Left renal cortex interstitium (tissue), 4 donors: Measurements from ENCODE around the gene DNASE1L3. TPM values are rescaled to one million over a fixed set of nuclear protein-coding genes. Genes with fewer than 3 reads are reported as not detected.
A peak's percentile ranks its signal among the peaks of the same experiment; 100 is the strongest.
"Not testable (repeated sequence)": the region's sequence is repeated elsewhere in the genome, so short reads cannot be mapped to it uniquely, and the experiment has no call there.

Source experiments
- DNase-seq, 4 donors: peaks; one replicate each; pipeline ENCODE4 v3.0.0-alpha.2; 2013; ENCODE audit warnings: low read depth in 4 of 4, low spot score in 2 of 4, missing footprints in 1 of 4
- polyA plus RNA-seq, 4 donors: library from polyadenylated mRNA; unstranded; fragments of 120-200 nt; gene quantifications; one replicate each; pipeline ENCODE4 v1.2.1, GENCODE V29; 2013; ENCODE audit not compliant: insufficient read length in 4 of 4

The DNASE1L3 gene, protein sequence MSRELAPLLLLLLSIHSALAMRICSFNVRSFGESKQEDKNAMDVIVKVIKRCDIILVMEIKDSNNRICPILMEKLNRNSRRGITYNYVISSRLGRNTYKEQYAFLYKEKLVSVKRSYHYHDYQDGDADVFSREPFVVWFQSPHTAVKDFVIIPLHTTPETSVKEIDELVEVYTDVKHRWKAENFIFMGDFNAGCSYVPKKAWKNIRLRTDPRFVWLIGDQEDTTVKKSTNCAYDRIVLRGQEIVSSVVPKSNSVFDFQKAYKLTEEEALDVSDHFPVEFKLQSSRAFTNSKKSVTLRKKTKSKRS
- 10 to 100 TPM in 2 of 4 donors, 1 to 10 TPM in 2; 2.5 to 19.7 (median 10.1) TPM for polyA plus RNA-seq

DNA sequence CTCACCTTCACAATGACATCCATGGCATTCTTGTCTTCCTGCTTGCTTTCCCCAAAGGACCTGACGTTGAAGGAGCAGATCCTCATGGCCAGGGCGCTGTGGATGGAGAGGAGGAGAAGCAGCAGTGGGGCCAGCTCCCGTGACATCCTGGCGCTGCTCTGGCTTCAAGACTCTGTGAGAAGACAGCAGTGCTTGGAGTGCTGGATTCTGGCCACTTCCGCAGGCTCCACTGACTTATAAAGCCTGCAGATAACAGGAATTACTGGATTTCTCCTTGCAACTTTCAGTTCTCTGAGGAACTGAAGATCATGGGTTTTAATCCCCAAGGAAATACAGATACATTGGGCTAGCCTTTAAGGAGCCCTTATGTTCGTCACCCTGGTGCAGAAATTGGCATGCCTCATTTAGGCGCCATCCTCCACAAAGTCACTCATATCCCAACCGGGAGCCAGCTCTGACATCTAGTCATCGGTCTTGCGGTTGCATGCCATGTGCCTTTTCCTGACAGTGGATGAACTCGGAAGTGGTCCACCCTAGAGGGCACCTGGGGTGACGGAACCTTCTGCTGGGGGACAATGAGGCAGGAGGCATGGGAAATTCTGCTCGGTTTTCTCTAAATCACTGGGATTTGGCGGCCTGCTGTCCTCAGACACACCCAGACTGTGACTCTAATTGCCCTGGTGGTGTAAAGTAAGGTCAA, at the start of gene DNASE1L3:
TSS of gene DNASE1L3 (minus strand) at position 212 of the 700 bp plus-strand sequence. CDS start at position 146, 66 bp downstream.
- no peak for DNase-seq

DNA sequence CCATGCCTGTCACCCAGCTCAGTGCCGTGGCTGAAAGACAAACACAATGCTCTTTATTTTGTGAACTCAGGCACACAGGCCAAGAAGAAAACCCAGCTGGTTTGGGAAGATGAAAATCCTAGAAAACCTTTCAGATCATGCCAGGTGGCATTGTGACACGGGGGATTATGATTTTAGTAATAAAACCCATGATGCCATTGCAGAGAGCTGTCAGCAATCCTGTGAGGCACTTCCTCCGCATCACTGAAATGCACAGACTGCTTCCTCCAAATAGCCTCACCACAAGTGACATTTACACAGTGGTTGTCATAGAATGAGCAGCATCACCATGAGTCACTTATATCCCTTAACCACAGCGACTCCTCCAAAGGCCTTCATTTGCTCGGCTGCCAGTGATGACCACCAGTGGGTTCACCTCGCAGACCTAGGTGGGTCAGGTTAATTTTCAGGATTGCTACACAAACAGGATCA, 49.5 kb upstream of the DNASE1L3 start:
- no peak for DNase-seq

DNA sequence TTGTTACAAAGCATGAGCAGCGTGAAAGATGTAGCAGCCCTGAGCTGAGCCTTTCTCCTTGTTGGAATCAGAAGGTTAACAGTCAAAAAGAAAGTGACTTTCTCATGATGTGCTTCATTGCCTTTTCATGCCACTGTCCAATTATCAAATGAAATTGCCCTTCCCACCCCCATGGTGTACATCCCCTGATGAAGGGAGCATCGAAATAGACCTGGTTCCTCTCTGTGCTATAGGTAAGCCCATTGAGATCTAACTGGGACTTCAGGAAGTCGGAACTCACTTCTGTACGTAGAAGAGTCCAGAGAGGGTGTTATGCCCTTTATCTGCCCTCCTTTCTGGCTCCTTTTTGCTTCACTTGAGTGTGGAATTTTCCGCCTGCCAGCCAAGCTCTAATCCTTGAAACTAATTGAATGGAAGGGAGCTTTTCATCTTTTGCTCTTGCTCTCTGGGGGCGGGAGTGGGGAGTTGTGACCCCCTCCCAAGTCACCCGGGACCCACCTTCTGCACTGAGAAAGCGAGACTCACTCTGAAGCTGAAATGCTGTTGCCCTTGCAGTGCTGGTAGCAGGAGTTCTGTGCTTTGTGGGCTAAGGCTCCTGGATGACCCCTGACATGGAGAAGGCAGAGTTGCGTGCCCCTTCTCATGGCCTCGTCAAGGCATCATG, 47.8 kb upstream of the DNASE1L3 start:
- DNase-seq, result no peak

DNA sequence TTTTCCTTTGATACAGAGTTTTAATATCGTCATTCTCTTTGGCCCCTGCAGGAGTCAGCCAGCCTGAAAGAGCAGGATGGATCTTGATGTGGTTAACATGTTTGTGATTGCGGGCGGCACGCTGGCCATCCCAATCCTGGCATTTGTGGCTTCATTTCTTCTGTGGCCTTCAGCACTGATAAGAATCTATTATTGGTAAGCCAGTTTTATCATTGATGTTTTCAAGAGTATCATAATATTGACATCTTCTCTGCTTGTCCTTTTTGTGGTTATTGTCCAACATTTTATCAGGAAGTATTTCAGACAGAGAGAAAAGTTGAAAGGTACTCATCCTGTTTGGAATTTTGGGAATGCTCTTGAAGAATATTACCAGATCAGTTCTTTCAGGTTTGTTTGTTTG, 45.7 kb upstream of the DNASE1L3 start:
- no peak for DNase-seq

DNA sequence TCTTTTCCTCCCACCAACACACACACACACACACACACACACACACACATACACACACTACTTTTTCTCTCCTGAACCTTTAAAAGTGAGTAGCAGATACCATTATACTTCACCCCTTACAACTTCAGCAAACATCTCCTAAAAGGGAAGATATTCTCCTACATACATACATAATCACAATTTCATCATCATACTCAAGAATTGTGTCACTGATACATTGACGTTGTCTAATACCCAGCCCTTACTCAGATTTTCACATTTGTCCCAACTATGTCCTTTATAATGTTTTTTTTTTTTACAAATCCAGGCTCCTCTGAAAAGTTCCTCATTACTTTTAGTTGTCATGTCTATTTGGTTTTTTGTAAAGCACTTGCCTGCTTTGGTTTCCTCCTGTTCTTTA, 45.3 kb upstream of the DNASE1L3 start:
- no peak for DNase-seq

DNA sequence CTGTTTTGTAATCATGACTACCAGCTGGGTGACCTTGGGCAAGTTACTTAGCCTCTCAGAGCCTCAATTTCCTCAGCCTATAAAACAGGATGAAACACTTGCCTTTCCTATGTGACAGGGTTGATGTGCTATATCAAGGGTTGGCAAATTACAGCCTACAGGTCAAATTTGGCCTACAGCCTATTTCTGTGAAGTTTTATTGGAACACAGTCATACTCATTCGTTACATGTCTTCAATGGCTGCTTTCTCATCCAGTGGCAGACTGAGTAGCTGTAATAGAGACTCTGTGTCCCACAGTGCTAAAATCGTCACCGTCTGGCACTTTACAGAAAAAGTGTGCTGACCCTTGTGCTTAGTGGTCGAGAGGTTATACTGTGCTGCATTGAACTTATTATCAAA, 43.4 kb upstream of the DNASE1L3 start:
- DNase-seq, result no peak

DNA sequence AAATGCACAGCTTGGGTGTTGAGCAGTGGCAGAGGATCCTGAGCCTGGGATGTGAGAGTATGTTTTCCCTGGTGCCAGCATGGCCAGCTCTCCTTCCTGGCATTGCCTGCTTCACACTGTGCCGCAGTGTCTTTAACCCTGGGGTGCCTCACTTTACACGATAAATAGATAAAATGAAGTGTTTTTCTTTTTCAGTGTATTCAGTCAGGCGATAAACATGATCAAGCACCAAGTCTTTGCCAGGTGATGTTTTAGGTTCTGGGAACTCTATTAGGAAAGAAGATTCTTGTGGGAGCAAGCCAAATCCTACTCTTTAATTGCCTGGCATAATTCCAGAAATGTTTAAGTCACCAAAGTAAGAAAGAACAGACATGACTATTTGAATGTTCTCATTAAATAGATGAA, 40.9 kb upstream of the DNASE1L3 start:
- DNase-seq, result no peak

DNA sequence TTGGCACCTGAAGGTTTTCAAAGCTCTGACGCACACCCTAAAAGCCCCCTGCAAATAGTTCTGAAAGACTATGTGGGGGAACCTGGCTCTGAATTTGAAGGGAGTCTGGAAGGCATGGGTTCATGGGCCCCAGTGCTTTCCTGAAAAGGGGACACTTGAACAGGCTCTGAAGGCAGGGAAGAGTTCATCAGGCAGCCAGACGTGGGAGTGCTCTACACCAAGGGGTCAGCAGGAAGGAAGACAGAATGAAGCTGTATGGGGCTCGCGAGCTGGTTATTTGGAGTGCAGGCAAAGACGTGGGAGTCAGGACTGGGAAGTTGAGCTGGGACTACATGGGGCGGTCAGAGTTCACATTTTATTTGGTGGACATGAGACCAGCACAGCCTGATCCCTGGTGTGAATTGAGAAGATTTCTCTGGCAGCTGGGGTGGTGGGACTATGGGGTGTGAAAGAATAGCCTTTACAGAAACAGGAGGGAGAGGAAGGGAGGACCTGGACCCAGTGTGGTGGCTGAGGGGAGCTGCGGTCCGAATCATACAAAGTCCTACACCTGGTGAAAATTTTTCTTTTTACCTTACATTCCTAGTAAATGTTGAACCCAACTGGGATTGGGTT, 39.4 kb upstream of the DNASE1L3 start:
- no peak for DNase-seq

DNA sequence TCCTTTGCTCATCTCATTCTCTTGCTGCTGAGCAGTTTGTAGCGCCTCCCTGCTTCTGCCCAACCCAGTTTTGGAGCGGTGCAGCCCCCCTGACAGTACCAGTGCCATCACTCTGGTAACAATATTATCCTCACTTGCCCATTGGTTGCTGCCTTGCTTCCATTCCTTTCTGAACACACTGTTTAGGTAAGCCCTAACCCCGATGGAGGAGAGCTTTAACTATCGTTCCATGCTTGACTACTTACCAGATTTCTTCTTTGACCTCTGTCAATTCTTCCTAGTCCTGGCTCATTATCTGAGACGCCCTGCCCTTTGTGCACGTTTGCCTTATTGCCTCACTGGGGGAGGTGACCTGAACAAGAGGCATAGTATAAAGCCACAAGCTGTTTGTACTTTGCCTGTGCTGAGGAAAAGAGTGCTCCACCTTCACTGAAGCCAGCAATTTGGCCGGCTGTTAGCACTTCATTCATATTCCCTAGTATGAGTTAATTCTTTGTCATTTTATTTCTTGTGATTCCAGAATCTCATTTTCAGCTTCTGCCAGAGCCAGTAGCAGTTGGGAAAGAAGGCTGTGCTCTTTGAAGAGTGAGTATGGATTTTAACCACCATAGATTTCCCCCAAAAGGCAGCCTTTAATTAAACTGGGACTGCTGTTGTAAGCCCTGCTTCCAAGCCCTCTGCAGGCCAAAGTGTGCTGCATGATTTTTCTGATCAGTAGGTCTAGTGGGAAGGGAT, 38.8 kb upstream of the DNASE1L3 start:
- DNase-seq, result no peak

DNA sequence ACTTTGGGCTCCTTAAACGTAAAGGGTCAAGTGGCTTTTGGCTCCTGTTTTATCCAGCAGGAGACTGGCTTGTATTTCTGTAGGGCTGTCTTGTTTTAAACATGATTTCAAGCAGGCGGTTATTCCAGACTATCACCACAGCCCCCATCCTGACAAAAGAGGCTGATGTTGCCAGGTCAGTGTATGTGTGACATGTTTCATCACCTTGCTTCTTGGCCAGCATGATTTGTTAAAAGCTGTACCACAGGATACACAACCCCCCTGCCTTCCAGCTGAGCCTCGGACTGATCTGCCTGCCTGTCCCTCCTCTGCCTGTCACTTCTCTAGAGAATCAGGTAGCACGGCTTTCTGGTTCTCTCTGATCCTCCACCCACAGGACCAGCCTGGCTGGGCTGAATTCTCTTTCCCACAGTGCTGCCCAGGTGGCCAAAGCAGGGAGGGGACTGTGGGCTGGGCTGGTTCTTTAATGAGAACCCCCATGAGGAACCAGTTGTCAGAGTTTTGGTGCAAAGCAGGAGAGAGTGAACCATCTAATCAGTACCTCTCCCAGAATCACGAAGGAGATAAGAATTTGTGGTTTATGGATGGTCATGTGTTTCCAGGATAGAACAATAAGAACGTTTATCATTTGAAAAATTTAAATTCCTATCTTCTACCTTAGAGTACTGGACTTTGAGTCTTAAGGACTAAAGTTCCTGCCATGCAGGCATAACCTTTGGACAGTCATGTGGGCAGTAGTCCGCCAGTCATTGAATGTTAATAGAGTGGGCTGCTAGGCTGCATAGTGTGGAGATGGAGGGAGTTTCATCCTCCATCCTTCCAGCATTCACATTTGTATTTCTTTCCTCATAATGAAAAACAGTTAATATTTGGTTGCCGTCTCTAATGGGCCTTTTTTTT, 35.6 kb upstream of the DNASE1L3 start:
- DNase-seq, result no peak

DNA sequence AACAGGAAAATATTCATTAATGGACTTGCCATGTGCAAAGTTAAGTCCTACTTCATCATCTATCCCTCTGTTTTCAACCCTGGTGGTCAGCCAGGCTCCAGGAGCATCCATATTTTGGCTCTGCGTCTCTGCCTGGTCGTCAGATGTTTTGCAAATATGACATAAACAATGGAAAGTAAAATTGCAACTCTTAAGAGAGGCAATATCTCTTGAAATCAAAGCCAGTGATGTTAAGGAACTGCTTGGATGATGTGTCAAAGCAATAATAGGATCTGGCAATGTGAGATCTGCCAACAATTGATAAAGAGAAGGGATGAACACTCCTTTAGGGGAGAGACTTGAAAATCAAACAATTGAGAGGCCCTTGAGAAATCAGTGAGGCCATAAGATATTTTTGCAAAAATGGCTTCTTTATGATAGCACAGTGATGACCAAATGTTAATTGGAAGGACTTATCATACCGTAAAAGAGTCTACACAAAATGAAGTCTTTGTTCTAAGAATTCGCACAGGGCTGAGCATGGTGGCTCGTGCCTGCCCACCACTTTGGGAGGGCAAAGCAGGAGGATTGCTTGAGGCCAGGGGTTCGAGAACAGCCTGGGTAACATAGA, 33.3 kb upstream of the DNASE1L3 start:
- no peak for DNase-seq

DNA sequence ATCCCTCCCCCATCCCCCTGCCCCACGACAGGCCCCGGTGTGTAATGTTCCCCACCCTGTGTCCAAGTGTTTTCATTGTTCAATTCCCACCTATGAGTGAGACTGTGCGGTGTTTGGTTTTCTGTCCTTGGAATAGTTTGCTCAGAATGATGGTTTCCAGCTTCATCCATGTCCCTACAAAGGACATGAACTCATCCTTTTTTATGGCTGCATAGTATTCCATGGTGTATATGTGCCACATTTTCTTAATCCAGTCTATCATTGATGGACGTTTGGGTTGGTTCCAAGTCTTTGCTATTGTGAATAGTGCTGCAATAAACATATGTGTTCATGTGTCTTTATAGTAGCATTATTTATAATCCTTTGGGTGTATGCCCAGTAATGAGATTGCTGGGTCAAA, 32.1 kb upstream of the DNASE1L3 start:
- not testable (repeated sequence) for DNase-seq

DNA sequence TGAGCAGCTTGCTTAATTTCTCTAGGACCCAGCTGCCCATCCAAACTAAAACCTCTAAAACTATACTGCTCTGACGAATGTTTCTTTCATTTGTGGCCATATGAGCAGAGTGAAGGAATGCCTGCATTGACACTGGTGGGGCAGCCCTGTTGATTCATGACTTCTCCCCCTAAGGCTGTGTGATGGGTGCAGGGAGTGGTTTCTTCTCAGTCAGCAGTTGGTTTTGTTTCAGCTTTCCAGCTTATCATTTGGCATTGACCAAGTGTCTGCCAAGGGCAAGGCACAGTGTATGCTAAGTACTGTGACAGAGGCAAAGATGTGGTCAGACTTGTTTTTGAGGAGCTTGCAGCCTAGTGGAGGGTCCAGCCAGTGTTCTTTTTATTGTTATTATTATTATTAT, 31.6 kb upstream of the DNASE1L3 start:
- no peak for DNase-seq

DNA sequence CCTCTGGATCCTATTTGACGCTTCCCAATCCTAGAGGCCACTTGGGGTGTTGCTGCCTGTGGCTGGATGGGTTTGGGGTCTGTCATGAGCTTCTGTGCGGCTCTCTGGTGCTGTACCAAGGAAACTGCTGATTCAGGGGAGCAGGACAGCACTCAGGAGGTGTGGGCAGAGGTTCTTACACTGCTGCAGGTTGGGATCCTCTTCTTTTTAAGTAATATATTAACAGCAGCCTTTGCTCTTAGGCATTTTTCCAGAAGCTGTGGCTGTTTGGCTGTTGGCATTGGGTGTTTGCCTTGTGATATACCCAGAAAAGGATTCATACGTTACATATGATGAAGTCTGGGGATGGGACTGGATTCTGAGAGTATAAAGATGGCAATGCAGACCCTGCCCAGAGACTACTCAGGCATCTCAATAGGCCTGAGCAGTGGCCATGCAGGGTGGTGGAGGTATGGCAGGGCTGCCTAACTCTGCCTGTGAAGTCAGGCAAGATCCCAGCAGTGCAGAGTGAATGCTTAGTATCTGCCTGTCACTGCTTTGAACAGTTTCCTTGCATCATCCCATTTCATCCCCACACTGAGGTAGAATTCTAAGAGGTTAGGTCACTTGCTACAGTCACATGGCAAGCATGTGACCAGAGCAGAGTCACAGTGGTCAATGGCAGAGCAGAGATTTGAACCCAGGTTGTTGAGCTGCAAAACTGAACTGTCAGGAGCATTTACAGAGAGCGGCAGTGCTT, 30.7 kb upstream of the DNASE1L3 start:
- no peak for DNase-seq

DNA sequence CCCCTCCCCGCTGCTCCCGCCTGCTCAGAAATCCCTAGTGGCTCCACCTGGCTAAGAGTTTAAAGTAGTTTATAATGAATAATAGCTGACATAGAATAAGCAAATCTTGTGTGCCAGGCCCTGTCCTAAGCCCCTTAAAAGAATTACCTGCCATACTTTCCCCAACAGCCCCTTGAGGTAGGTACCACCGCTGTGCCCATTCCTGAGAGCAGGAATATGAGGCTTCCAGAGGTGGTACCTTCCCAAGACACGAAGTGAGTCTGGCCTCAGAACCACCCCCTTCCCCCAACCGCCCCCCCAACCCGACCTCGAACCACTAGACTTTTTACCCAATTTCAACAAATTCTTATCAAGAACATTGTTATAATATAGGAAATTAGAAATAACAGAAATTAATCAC, 28.1 kb upstream of the DNASE1L3 start:
- no peak for DNase-seq

DNA sequence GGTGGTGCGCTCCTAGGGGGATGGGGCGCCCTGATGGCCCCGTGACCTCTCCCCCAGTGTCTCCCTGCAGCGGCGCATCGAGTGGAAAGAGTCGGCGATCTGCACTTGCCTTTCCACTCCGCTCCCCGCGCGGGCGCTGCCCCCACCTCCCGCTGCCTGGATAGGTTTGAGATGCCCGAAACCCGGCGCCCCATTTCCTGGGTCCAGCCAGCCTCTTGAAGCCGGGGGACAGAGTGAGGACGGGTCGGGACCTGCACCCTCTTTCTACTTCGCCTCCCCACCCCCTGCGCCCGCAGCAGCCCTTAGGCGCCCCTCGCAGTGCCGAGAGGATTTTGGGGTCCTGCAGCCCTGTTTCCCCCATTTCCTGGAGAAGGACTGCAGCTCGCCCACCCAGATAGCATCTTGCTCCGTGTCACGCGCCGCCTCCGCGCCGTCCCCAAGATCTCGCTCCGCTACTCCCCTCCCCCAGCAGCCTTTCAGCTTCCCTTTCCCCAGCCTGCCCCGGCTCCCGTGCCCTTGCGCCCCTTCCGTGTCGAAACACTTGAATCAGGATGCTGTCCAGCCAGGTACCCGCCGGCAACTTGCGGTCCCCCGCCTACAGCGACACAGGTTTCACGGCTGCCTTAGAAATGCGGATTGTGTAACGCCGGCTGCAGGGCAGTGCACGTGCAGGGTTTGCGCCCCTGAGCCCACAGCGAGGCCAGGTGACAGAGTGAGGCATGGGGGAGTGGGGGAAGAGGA, 27.3 kb upstream of the DNASE1L3 start:
- no peak for DNase-seq

DNA sequence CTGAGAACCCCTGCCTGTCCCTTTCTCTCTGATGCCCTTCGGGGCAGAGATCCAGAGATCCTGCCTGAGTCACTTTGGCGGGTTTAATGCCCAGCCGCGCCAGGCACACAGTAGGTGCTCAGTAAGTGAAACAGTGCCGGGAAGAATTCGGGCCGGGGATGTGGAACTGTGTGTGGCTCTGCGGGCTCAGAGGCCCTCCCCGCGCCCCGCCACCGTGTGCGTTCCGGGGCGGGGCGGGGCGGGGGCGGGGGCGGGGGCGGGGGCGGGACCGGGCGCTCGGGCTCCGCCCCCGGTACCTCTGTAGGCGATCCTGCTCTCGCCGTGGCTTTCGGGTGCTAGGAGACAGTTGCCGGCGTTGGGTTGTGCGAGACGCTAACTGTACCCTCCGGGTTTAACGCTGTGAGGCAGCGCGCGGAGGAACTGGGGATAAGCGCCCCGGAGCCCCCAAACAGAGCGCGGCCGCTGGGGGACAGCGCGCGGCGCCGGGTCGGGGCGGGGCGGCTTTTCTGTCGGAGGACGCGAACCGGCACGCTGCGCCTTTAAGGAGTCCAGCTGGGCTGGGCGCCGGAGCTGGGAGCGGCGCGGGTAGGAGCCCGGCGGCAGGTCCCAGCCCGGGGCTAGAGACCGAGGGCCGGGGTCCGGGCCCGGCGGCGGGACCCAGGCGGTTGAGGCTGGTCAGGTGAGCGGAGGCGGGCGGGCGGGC, 26.6 kb upstream of the DNASE1L3 start, which contains the start of gene ABHD6:
TSS of gene ABHD6 (plus strand) at position 555 of the 703 bp plus-strand sequence. CDS start 18,795 bp downstream, outside the sequence.
- DNase-seq, result peak; percentile 65 to 81 (median 69)
